Measurements from ENCODE around the gene KPNA2.
"Not testable (repeated sequence)": the region's sequence is repeated elsewhere in the genome, so short reads cannot be mapped to it uniquely, and the experiment has no call there.

KPNA2 gene

GRCh38 chr17:68035523-68036303 is at the start of gene KPNA2:
Gene KPNA2 (plus strand): TSS chr17:68035735. CDS start chr17:68037133, 1,398 bp downstream.
- peak; percentile 99 for DNase-seq

- peak in 1 of 2 experiments; percentile 57 for DNase-seq
These were observed 44.6 kb upstream of the KPNA2 start for GRCh38 chr17:67990909-67991308.

- no peak for DNase-seq
These were observed 42.9 kb upstream of the KPNA2 start for GRCh38 chr17:67992548-67993152.

- peak; percentile 77 to 95 for DNase-seq
These were observed 42.2 kb upstream of the KPNA2 start for GRCh38 chr17:67993153-67993997.

- DNase-seq, result peak in 1 of 2 experiments; percentile 49
These were observed 41.6 kb upstream of the KPNA2 start for GRCh38 chr17:67993998-67994361.

- no peak for DNase-seq
These were observed 40.5 kb upstream of the KPNA2 start for GRCh38 chr17:67994817-67995569.

GRCh38 chr17:67995570-67996263 is 39.8 kb upstream of the KPNA2 start:
- DNase-seq, result no peak

GRCh38 chr17:67996301-67997171 is 39.0 kb upstream of the KPNA2 start, which contains the start of gene C17orf58:
Gene C17orf58 (minus strand): TSS chr17:67996469. CDS start chr17:67996198, 271 bp downstream.
- DNase-seq, result not testable (repeated sequence)

- no peak for DNase-seq
These were observed 37.1 kb upstream of the KPNA2 start for GRCh38 chr17:67998466-67998865.

- DNase-seq, result no peak
These were observed 36.1 kb upstream of the KPNA2 start for GRCh38 chr17:67999291-67999911.

- no peak for DNase-seq
These were observed 31.3 kb upstream of the KPNA2 start for GRCh38 chr17:68004201-68004600.

GRCh38 chr17:68006797-68007196 is 28.7 kb upstream of the KPNA2 start:
- no peak for DNase-seq

- no peak for DNase-seq
These were observed 24.3 kb upstream of the KPNA2 start for GRCh38 chr17:68011199-68011665.

GRCh38 chr17:68013385-68013784 is 22.1 kb upstream of the KPNA2 start:
- no peak for DNase-seq

GRCh38 chr17:68015081-68015723 is 20.3 kb upstream of the KPNA2 start:
- DNase-seq, result no peak

- DNase-seq, result no peak
These were observed 18.7 kb upstream of the KPNA2 start for GRCh38 chr17:68016838-68017237.

GRCh38 chr17:68018493-68018892 is 17.0 kb upstream of the KPNA2 start:
- DNase-seq, result not testable (repeated sequence)

GRCh38 chr17:68019336-68019674 is 16.2 kb upstream of the KPNA2 start:
- no peak for DNase-seq

GRCh38 chr17:68019675-68020408 is 15.7 kb upstream of the KPNA2 start:
- DNase-seq, result peak; percentile 94 to 99
